HG03378 (cell line): ENCODE results near the gene PRDM16.

Source experiments
- ATAC-seq: cut with Tn5 transposase; IDR thresholded peaks from one replicate; pipeline ENCODE4 v1.9.1; 2021; ENCODE audit warnings: mild to moderate bottlenecking, moderate library complexity; ENCODE audit not compliant: unreplicated experiment

The PRDM16 gene

DNA sequence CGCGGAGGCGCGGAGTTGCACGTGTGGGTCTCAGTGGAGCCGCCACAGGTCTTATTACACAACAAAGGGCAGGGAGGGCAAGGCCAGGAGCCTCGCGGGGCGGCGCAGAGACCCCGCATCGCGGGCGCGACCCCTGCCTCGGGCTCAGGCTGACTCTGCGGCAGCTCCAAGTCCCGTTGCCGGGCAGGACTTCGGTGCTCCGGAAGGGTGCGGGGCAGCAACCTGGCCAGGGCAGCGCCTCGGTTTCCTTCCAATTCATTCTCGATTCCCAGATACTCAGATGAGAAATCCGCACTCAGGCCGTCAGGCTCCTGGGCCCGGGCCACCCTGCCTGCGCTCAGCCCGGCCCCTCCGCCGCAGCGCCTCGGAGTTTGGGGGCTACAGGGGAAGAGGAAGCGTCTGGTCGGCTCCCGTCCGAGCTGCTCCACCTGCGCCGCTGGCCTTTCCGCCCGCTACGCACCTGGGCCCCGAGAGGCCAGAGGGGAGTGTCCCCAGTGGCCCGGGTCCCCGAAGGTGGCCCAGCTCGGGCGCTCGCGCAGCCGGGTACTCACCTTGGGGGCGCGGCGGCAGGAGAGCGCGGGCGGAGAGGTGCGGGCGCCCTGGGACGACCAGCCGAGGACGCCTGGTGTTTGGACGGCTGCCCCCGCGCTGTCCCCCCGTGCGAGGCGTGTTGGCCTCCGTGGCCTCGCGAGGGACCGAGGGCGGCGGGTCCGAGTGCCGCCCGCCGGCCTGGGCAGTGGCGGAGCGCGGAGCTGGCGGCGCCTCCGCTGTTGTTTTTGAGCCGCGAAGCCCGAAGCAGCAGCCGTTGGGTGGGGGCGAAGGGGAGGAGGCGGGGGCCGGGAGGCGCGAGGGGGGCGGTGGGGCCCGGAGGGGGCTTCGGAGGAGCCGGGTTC is 1.1 kb upstream of the PRDM16 start:
- ATAC-seq, result no peak

DNA sequence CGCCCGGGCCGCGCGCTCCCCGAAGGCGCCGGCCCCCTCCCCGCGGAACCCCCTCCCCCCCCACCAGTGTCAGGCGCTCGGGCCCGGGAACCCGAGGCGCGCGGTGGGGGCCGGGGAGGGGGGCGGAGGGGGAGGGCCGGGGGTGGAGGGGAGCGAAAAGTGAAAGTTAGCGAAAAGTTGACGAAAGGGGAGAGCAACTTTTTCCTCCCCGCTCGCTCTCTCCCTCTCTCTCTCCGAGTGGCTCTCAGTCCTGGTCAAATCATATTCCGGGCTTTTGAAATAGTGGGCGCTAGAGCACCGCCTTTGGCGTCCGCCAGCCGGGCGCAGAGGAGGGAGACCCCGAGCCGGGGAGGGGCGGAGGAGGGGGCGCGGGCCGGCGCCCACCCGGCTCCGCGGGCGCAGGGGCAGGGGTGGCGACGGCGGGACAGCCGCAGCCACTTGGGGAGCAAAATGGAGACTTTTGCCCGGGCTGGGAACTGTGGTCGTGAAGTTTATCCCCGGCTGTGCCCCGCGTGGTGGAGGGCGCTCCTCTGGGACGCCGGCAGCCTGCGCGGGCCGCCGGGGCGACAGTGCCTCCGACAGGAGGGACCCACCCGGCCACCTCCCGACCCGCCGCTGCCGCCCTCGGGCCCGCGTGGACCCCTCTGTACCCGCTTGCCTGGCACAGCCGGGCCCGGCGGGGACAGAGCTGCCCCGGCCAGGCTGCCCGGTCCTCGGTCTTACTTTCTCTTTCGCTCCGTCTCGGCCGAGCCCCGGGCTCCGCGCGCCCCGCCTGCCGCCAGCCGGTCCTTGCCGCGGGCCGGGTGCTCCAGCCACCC is 697 bp downstream of the PRDM16 start:
- no peak for ATAC-seq

DNA sequence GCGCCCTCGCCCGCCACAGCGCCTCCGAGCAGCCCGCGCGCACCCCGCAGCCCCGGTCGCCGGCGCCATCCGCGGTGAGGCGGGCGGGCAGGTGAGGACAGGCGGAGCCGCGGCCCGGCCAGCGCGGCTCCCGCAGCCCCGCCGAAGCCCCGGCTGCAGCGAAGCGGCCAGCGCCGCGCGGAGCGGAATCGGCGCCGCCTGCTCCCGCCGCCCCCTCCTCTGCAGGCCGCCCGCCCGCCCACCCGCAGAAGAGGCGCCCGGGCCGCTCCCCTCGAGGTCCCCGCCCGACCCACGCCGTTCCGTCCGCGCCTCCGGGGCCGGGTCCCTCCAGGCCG is 1.3 kb downstream of the PRDM16 start:
- ATAC-seq, result no peak

DNA sequence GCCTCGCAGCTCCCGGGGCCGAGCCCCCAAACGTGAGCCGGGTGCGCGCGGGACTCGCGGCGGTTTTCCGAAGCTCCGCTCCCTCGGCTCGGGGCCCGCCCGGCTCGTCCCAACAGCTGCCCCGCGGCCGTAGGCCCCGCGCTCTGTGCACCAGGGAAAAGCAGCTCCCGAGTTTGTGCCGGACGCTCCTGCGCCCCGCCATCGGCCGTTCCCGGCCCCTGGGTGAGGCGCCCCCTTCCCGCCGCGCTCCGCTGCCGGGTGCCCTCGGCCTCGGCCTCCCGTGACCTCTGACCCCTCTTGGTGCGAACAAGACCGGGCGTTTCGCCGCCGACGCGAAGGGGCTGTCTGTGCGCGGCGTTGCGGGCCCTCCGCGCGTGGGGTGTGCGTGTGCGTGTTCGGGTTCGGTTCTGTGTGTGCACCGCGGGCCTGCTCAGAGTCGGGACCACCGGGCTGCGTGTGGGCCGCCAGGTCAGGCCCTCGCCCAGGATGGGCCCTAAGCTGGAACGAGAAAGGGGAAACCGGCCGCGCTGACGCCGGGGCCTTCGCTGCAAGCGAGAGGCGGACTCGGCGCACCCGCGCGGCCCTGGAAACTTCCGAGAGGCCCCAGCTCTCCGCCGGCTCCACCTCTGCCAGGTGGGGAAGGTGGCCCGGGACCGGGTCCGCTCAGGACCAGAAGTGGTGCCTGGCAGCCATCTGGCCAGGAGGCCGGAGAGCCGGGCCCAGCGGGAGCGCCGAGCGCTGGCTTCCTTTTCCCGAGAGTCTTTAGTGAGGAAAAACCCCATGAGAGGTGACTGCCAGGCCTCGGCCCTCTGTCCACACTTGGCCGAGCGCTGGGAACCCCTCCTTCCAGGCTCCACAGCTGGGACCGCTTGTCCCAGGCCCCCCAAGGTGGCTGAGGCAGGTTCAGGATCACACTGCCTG is 1.9 kb downstream of the PRDM16 start:
- ATAC-seq, result no peak

DNA sequence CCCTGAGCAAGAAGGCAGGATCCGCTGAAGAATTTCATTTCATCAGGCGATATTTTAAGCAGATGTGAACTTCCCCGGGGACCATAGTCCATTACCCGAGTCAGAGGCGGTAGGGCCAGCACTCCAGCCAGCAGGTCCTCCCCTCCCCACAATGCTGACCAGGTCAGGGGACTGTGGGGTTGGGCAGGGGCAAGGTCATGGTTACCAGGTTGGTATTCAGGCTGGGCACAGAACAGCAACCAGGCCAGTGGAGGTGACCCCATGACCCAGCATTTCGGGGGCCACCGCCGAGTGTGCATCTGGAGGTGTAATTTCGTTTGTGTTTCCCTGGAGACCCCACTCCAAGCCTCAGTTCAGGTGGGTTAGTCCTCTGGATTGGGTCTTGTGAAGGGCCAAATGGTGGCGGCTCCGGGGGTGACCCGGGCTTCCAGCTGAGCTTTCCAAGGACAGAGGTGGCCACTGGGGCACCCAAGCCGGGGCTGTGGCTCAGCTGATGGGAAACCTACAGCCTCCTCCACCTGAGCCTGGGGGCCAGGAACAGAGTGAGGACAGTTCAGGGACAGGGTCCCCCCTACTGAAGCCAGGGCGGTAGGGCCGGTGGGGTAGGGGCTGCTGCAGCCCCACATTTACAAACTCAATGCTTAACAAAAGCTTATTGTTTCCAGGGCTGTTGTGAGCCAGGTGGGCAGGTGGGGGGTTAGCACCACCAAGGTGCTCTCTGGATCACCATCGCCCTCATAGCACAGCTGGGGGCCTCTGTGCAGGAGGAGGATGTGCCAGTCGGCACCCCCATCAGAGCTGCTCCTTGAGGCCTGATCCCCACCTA is 2.8 kb downstream of the PRDM16 start:
- ATAC-seq, result no peak

DNA sequence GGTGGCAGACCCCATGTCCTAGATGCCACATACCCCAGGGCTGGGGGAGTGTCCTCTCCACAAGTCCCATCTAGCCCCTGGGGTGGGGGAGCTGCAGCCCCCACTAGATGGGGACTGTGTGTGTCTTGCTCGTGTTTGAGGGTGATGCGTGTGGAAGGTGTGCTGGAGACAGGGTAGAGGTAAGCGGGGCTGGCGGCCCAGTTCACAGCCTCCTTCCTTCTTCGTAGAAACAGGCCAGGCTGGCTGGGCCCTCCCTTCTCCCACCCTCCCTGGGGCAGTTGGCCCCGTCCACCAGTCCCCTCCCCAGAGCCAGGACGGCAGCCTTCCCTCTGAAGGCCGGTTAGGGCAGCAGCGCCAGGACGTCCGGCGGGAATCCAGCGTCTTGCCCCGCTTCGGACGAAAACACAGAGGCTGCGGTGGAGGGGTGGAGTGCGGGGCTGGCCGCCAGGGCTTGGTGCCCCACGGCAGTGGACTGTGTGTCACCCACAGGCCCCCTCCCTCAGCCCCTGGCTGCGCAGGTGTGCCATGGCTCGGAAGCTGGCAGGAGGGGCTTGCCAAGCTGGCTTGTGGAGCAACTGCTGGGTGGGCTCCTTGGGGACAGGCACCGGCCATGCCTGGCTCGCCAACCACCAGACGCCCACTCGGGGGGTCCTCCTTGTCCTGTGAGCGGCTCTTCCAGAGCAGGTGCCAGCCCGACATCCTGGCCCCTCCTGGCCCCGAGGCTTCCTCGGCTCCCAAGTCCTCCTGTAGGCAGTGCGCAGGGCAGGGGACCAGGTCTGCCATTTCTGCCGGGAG is 3.6 kb downstream of the PRDM16 start:
- no peak for ATAC-seq

DNA sequence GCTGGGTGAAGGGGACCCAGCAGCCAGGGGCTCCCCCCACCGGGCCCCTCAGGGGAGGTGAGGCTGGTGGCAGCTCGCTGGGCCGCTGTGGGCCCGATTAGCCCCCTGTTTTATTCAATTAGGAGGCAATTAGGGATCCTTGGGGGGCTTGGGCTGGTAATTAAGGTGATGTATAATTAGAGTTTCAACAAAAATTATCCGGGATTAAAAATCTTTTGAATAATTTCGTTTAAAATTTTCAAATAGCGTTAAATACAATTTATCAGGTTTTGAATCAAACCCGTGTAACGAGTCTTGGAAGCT is 4.1 kb downstream of the PRDM16 start:
- ATAC-seq, result no peak

DNA sequence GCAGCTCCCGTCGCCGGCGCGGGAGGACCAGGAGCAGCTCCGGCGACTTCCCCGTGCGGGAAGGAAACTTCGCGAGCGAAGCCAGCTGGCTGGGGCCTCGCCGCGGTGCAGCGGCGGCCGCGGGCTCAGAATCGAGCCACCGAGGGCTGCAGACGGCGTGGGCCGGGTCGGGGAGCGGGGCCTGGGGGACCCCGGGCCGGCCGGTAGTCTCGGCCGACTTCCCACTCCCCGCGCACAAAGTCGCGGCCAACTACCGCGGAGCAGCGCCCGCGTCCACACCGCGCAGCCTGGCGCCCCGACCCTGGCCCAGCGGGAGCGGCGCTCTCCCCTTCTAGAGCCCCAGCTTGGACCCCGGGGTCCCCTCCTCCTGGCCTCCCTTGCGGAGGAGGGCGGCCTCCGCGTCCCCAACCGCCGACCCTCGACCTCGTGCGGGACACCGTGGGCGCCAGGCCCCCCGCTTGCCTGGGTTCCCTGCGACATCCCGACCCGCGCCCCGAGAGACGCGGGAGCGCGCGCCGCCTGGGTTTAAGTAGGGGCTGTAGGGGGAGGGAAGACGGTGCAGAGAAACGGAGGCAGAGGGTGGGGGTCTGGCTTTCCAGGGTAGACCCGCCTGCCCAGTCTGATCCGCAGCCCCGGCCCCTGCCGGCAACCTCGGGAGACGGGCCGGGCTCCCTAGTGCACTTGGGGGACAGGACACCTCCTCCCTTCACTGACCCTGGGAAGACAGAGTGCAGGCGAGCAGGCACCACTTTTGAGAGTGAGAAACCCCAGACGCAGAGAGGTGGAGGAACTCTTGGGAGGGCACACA is 4.7 kb downstream of the PRDM16 start:
- ATAC-seq, result no peak

DNA sequence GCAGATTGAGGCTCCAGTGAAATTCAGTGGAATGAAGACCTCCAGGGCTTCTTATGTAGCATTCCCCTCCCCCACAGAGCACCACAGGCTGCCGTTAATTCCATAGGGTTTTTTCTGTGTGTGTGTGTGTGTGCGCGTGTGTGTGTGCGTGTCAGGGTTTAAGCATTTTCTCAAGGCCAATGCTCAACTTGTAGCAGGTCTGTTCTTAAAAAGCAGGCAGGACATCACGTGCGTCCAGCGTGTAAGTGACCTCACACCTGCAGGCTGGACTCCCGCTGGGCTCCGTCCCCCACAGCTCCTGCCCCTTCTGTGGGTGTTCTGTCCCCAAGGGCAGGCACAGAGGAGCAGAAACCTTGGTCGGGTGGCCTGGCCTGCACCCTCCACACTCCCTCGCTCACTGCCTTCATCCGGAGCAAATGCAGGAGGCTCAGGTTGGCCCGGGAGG is 5.3 kb downstream of the PRDM16 start:
- ATAC-seq, result no peak

DNA sequence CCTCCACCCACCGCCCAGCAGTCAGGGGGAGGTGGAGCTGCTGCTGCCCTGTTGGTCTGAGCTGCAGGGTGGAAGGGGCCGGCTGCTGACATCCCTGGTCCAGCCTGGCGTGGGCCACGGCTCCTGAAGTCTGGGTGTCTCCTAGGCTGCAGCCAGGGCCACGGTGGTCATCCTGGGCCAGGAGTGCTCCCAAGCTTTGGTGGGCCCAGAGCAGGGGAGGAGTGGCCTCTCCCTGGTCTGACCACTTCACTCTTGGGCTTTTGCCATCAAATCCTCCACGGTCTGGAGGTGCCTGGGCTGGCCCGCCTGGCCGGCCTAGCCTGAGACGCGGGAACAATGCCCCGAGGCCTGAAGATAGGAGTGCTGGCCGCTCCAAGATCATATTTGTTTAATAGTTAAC is 5.8 kb downstream of the PRDM16 start:
- no peak for ATAC-seq

DNA sequence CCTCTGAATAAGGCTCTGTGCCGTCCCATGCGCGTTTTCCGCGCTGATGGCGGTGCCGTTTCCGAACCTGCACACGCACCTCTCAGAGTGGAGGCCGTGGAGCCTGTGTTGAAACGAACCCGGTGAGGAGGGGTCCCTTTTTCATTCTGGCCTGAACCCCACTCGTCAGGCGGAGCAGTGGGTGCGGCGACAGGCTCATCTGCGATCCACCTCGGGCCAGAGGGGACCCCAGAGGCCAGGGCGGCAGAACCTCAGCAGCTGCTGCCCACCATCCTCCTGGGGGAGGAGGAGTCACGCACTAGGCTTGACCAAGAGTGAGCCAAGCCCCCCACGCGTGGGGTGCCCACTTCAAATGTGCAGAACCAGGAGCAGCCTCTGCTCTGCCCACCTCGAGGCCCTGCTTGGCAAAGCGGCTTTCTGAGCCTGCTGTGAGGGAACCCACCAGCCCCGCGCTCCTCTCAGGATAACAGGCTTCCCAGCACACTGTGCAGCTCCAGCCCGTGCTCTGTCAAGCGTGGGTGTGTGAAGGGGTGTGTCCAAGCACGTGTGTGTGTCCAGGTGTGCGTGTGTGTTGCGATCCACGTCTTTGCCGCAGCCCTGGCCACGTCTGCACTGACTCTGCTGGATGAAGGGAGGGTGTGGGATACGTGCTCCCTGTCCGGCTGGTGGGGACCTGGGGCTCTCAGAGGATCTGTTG is 6.8 kb downstream of the PRDM16 start:
- ATAC-seq, result no peak

DNA sequence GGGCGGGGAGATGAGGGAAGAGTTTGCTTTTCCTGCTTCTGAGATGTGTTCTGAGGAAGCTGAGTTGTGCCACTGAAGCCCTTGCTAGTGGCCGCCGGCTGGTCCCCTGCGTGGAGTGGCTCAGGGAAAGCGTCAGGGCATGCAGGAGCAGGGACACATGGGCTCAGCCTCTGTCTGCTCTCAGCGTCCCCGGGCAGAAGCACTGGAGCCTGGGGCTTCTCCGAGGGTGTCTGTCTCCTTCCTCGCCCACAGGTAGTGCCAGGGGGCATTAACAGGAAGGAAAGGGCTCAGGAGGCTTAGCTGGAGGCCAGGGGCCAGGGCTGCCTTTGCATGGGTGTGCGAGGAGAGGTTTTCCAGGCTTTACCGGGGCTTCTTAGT is 7.3 kb downstream of the PRDM16 start:
- no peak for ATAC-seq

DNA sequence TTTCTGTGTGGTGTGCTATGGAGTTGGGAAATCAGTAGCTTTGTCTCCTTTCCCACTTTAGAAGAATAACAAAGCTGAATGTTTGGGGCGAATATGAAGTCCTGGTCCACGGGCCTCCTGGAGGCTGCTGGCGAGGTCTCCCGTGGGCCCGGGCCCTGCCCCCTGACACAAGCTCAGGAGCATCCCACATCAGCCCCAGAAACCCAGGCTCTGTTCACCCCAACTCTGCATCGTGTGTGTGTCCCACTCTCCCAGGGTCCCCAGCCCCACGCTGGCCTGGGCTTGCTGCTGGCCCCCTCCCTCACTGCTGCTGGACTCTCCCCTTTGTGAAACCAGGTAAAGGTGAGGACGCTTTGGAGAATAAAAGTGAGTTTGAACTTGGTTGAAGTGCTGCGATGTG is 8.1 kb downstream of the PRDM16 start:
- ATAC-seq, result no peak

DNA sequence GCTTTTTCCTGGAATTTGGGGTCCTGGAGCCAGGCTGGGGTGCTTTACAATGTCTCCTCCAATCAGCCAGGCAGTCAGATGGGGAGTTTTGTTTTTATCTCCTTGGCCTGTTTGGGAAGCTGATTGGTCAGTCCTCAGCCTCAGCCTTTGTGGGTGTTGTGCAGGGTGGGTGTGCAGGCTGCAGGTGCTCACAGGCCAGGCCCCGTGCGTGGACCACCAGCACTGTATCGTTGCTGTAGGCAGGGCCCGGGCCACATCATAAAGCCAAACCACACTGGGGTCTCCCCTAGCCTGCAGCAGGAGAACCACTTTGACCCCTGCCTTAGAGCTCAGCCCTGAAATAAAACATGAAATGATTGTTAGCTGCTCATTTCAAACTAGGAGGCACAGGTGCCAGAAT is 8.6 kb downstream of the PRDM16 start:
- ATAC-seq, result no peak

DNA sequence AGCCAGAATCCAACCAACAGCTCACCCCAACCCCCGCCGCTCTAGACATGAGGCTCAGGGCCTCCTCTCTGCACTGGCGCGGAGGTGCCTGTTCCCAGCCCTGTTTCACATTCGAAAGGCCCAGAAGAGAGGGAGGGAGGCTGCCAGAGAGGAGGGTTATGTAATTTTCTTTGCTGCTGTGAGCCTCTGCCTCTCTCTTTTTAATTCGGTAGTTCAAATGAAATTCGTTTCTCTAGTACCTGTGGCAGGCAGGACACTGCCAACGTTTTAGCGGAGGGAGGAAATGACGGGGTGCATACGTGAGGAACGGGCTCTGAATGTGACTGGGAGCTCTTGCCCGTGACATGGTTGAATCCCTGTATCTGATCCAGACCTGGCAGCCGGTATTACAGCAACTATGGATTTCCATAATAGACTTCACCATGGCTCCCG is 9.4 kb downstream of the PRDM16 start:
- no peak for ATAC-seq

DNA sequence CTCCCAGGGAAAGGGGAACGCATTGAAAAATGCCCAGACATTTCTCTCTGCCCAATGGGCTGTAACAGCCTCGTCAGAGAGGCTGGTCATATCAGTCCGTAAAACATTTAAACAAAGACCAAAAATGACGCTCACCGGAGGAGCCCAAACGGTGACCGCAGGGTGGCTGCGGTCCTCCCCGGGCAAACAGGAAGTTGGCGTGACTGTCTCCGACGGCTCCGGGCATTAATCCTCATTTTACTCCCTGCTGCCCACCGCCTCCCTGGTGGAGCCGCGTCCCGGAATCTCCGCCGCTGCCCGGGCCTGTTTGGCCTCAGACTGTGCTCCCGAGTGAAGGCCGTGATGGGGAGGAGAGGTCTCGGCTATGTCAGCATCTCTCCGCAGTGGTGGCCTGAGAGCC is 9.9 kb downstream of the PRDM16 start:
- no peak for ATAC-seq

DNA sequence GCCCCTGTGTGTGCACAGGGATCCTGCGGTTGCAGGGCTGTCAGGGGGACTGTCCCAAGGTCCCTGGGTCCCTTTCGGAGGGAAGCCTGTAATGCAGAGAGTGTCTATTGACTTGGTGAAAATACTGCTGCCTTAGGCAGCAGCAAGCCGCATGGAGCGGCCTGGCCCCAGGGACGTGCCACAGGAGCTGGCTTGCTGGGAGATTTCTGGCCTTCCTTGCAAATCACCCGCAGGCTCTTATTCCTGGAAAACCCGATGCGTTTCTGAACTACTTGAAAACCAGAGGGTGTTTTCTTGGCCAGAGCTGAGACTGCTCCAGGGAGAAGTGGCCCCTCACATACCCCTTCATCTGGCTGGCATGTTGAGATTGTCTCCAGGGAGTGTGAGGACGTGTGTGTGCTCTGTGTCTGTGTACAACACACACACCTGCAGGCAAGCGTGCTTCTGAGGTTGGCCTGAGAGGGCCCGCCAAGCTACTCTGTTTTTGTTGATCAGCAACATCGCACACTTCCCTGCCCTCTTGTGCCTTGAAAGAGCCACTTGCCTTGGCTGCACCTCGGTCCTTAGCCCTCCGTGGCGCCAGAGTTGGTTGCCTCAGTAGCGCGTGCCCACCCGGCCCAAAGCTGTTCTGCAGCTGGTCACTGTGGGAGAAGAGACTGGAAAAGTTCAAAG is 10.5 kb downstream of the PRDM16 start:
- ATAC-seq, result no peak
